H1 (cell line): ENCODE measurements around the gene SRCIN1. TPM values are rescaled to one million over a fixed set of nuclear protein-coding genes. Genes with fewer than 3 reads are reported as not detected.
A peak's percentile ranks its signal among the peaks of the same experiment; 100 is the strongest.

Experiments
- ATF3 ChIP-seq: IDR thresholded peaks from 2 replicates; pipeline ENCODE4 v1.6.1; 2011; ENCODE audit warnings: low read depth, mild to moderate bottlenecking, low read length; ENCODE audit not compliant: insufficient read depth
- BACH1 ChIP-seq: IDR thresholded peaks from 2 replicates; pipeline ENCODE4 v1.6.1; 2012; ENCODE audit warnings: low read length, improper control_type of control experiment
- CBX8 ChIP-seq: fragments of 300-800, 300-1000 bp; sonication (generic); IDR thresholded peaks from 2 replicates; pipeline ENCODE4 v1.7.1; 2016; ENCODE audit warnings: low read depth, low read length, borderline replicate concordance
- CHD1 ChIP-seq: IDR thresholded peaks from 2 replicates; pipeline ENCODE4 v1.6.1; 2012; ENCODE audit warnings: low read depth, low read length, improper control_type of control experiment
- EP300 ChIP-seq, 2 experiments: IDR thresholded peaks; 1 replicate in 1 of 2; 2 replicates in 1 of 2; pipeline ENCODE4 v1.6.1; 2011 to 2012; ENCODE audit warnings: low read depth in 2 of 2, low read length in 2 of 2, mild to moderate bottlenecking in 2 of 2, borderline replicate concordance in 1 of 2, inconsistent platforms in 1 of 2, moderate library complexity in 1 of 2
- EZH2 ChIP-seq: fragments of 200-600 bp; sonication (generic); IDR thresholded peaks from 2 replicates; pipeline ENCODE4 v1.7.1; 2012; ENCODE audit warnings: low read depth, mild to moderate bottlenecking, moderate library complexity, low read length, inconsistent platforms; ENCODE audit not compliant: severe bottlenecking
- FOSL1 ChIP-seq: IDR thresholded peaks from 2 replicates; pipeline ENCODE4 v1.6.1; 2011; ENCODE audit warnings: mild to moderate bottlenecking, low read depth, low read length, moderate library complexity; ENCODE audit not compliant: insufficient read depth
- HDAC2 ChIP-seq, 2 experiments: fragments of 300-600 bp in 1 of 2; sonication (generic) in 1 of 2; IDR thresholded peaks; 2 replicates each; pipeline ENCODE4 v1.6.1; 2011 to 2012; ENCODE audit warnings: low read depth in 2 of 2, low read length in 2 of 2, mild to moderate bottlenecking in 2 of 2, moderate library complexity in 2 of 2, borderline replicate concordance in 1 of 2, inconsistent platforms in 1 of 2
- MAX ChIP-seq: IDR thresholded peaks from 2 replicates; pipeline ENCODE4 v1.6.1; 2012; ENCODE audit warnings: inconsistent platforms
- NANOG ChIP-seq: IDR thresholded peaks from 2 replicates; pipeline ENCODE4 v1.6.1; 2011; ENCODE audit warnings: low read length, low read depth, mild to moderate bottlenecking, inconsistent platforms; ENCODE audit not compliant: insufficient read depth, poor library complexity, severe bottlenecking
- NRF1 ChIP-seq: IDR thresholded peaks from 2 replicates; pipeline ENCODE4 v1.6.1; 2011; ENCODE audit warnings: mild to moderate bottlenecking, low read depth, low read length, improper control_type of control experiment
- RAD21 ChIP-seq, 2 experiments: IDR thresholded peaks in 1 of 2; conservative IDR thresholded peaks in 1 of 2; 2 replicates each; pipeline ENCODE4 v1.6.1; 2011; ENCODE audit warnings: low read depth in 2 of 2, low read length in 2 of 2, improper control_type of control experiment in 1 of 2, inconsistent platforms in 1 of 2, mild to moderate bottlenecking in 1 of 2, moderate library complexity in 1 of 2
- RBBP5 ChIP-seq: IDR thresholded peaks from 2 replicates; pipeline ENCODE4 v1.7.1; 2012; ENCODE audit warnings: low read depth, mild to moderate bottlenecking, inconsistent platforms, low read length, moderate library complexity, borderline replicate concordance
- RNF2 ChIP-seq: fragments of 200-900, 300-1000 bp; sonication (generic); IDR thresholded peaks from 2 replicates; pipeline ENCODE4 v1.7.1; 2016; ENCODE audit warnings: borderline replicate concordance, low read depth, mild to moderate bottlenecking, antibody characterized with exemption, low read length; ENCODE audit not compliant: poor library complexity, severe bottlenecking; ENCODE audit errors: missing control alignments
- RXRA ChIP-seq: IDR thresholded peaks from 2 replicates; pipeline ENCODE4 v1.6.1; 2011; ENCODE audit warnings: low read depth, mild to moderate bottlenecking, low read length, moderate library complexity; ENCODE audit not compliant: insufficient read depth
- SIRT6 ChIP-seq: IDR thresholded peaks from one replicate; pipeline ENCODE4 v1.7.1; 2012; ENCODE audit warnings: low read length, inconsistent platforms
- SIX5 ChIP-seq: IDR thresholded peaks from 2 replicates; pipeline ENCODE4 v1.6.1; 2011; ENCODE audit warnings: mild to moderate bottlenecking, low read depth, low read length
- TAF1 ChIP-seq: IDR thresholded peaks from 2 replicates; pipeline ENCODE4 v1.6.1; 2011; ENCODE audit warnings: mild to moderate bottlenecking, low read depth, low read length
- TBP ChIP-seq: IDR thresholded peaks from 2 replicates; pipeline ENCODE4 v1.6.1; 2011; ENCODE audit warnings: low read depth, low read length, improper control_type of control experiment
- TCF12 ChIP-seq: IDR thresholded peaks from 2 replicates; pipeline ENCODE4 v1.6.1; 2011; ENCODE audit warnings: low read depth, mild to moderate bottlenecking, low read length
- TEAD4 ChIP-seq: IDR thresholded peaks from 2 replicates; pipeline ENCODE4 v1.6.1; 2012; ENCODE audit warnings: low read depth, low read length, inconsistent platforms, mixed read lengths
- ZNF274 ChIP-seq: IDR thresholded peaks from 2 replicates; pipeline ENCODE4 v1.7.0; 2012; ENCODE audit warnings: low read length, borderline replicate concordance; ENCODE audit errors: extremely low read depth
- polyA plus RNA-seq, 7 experiments: library from polyadenylated mRNA; depleted of rRNA in 3 of 7; stranded (reverse) in 5 of 7; unstranded in 2 of 7; fragments of >200 nt in 5 of 7; fragments of 200-250 nt in 2 of 7; gene quantifications; 1 replicate in 5 of 7; 2 replicates in 1 of 7; 4 replicates in 1 of 7; pipeline versions ENCODE4 v1.2.1 to v1.2.3, GENCODE V29; 2011 to 2013; ENCODE audit warnings: missing spikeins in 2 of 7, mixed read lengths in 2 of 7
- total RNA-seq: library from RNA; stranded (reverse); fragmentation: NEBNext Ultra II Directional; extraction: Animal tissue kit (Norgen Biotek cat#: 25700); gene quantifications from 2 replicates; pipeline ENCODE4 v1.2.1, GENCODE V29; 2021

The SRCIN1 gene
- total and polyA plus RNA-seq, 2 of the 8 experiments (the other 6 are each of a cell fraction or from before 2014, with no cell fraction given): 2.8 to 3.8 TPM

- TF ChIP-seq MAX (peak; percentile 91), TEAD4 (no peak), BACH1 (no peak), HDAC2 (IDR thresholded peaks at IDR 0.05; ENCODE audit: borderline replicate concordance in 1 of 2, low read depth in 2 of 2, low read length in 2 of 2) (peak; percentile 17 to 23; a peak in 1 of 4 replicates), EZH2 (peak; percentile 42), FOSL1 (no peak), TCF12 (peak; percentile 40; the same call in 1 of the 2 replicates), ATF3 (no peak), TBP (no peak), RNF2 (peak; percentile 52), NRF1 (no peak), RAD21 (IDR thresholded peaks at IDR 0.05 in 1 of 2, conservative IDR thresholded peaks at IDR 0.05 in 1 of 2; ENCODE audit: low read depth in 2 of 2, low read length in 2 of 2) (peak in 1 of 2 experiments; percentile 0; a peak in 1 of 4 replicates), RXRA (no peak), NANOG (no peak), EP300 (IDR thresholded peaks at IDR 0.05; ENCODE audit: borderline replicate concordance in 1 of 2, low read depth in 2 of 2, low read length in 2 of 2) (no peak), TAF1 (no peak), CHD1 (no peak), SIX5 (no peak), ZNF274 (no peak), RBBP5 (no peak), CBX8 (no peak), SIRT6 (no peak)
These were observed 42.1 kb downstream of the SRCIN1 start (continued) for GRCh38 chr17:38563362-38564253.
